ENCODE data around the gene RRP9.

RRP9 gene

DNA sequence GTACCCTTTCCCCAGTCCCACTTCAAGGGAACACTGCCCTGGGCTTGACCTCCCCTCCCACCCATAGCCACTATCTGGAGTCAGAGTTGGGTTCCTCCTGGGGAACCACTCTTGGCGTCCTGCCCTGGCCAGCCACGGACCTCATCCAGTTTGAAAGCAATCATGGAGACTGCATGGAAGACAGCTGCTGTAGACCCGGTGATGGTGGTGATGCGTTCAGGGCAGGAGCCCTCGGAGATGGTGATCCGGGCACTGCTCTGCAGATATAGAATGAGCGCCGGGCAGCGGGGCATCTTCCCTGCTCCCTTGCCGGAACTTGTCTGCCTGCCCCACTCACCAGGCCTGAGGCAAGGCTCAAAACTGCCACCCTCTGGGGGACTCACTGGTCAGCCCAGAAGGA lies 18.7 kb upstream of the RRP9 start:
- H3K4me3 ChIP-seq (replicated peaks; ENCODE audit: low read depth, low read length): no peak overlapping the region
- TF ChIP-seq, protein P1, sequence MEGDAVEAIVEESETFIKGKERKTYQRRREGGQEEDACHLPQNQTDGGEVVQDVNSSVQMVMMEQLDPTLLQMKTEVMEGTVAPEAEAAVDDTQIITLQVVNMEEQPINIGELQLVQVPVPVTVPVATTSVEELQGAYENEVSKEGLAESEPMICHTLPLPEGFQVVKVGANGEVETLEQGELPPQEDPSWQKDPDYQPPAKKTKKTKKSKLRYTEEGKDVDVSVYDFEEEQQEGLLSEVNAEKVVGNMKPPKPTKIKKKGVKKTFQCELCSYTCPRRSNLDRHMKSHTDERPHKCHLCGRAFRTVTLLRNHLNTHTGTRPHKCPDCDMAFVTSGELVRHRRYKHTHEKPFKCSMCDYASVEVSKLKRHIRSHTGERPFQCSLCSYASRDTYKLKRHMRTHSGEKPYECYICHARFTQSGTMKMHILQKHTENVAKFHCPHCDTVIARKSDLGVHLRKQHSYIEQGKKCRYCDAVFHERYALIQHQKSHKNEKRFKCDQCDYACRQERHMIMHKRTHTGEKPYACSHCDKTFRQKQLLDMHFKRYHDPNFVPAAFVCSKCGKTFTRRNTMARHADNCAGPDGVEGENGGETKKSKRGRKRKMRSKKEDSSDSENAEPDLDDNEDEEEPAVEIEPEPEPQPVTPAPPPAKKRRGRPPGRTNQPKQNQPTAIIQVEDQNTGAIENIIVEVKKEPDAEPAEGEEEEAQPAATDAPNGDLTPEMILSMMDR (IDR thresholded peaks at IDR 0.05; ENCODE audit: low read length, missing control alignments): no peak
- no peak for DNase-seq (ENCODE audit: low read depth)

DNA sequence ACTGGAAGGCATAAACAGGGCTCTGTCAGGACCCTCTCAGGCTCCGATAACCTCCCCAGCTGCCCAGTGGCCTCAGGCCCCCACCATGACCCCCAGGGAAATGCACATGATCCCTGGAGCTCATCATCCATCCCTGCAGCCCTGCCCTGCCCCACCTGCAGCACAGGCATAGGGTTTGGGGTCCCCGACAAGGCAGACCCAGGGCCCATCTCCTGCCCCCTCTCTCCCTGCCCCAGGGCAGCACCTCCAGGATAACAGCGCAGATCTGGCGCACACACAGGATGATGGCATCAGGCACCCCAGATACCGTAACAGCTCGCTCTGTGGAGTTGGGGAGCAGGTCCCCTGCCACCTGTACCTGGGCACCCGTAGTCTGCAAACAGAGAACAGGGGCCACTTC lies 17.9 kb upstream of the RRP9 start:
- TF ChIP-seq, protein P1 (IDR thresholded peaks at IDR 0.05; ENCODE audit: low read length, missing control alignments): no peak
- no peak overlapping the region for H3K4me3 ChIP-seq (replicated peaks; ENCODE audit: low read depth, low read length)
- DNase-seq (ENCODE audit: low read depth): no peak

DNA sequence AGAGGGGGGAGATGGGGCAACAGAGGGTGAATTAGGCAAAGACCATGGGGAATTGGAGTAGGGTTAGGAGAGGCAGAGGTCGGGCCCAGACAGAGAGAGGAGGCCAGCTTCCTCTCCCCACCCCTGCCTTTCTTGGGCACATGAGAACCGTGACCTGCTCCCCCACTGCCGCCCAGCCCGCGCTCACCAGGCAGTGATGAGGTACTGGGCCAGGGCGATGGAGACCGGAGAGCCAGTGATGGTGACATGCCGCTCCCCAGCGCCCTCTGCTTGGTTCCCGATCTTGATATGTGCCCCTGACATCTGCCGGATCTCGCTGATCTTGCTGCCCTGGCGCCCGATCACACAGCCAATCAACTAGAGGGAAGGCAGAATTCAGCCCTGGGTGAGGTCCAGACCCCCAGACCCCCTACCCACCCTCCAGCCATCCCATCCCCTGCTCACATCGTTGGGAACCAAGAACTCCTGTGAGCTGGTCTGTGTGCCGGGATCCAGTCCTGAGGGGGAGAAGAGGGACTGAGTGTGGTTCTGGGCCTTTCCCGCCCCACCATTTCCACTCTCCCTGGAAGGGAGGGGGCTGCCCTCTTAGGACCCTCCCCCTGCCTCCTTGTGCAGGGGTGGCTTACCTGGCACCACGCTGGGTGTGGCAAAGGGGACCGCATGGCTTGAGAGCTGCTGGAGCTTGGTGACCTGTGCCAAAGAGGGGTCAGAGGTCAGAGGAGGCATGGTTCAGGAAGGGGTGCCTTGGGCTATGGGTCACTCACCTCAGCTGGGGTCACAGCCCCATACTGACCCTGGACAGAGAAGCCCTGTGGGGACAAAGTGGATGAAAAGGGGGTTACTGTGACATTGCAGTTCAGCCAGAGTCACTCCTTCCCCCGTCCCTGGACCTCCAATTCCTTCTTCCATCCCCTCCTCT lies 17.2 kb upstream of the RRP9 start:
- DNase-seq (ENCODE audit: low read depth): no peak
- TF ChIP-seq, protein P1 (IDR thresholded peaks at IDR 0.05; ENCODE audit: low read length, missing control alignments): no peak
- no peak overlapping the region for H3K4me3 ChIP-seq (replicated peaks; ENCODE audit: low read depth, low read length)

DNA sequence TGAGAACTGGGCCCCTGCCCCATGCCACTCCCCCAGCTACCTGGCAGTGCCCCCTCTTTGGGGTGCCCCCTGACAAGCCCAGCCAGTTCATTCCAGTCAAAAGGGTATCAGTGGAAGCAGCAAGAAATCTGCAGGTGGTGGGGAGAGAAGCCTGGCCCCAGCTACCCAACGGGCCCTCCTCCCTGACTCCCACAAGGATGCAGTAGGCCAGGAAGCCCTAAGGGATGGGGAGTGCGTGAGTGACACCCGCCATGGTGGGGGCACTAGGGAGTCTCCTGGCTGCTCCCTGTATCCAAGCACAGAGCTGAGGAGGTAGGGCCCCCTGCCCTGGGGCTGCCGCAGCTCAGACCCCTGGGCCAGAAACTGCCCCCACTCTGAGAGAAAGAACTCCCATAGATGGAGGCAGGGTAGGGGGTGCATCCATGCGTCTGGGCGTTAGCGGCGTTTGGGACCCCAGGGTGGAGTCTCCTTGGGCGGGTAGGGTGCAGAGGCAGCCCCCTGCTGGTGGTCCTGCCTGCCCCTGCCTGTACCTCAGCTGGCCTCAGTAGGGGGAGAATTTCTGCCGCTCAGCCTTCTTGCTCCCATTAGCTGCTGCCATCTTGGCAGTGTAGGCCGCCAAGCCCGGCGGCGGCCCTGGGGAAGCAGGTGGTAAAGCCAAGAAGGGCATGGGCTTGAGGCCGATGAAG lies 16.0 kb upstream of the RRP9 start:
- no peak overlapping the region for H3K4me3 ChIP-seq (replicated peaks; ENCODE audit: low read depth, low read length)
- TF ChIP-seq, protein P1 (IDR thresholded peaks at IDR 0.05; ENCODE audit: low read length, missing control alignments): no peak
- DNase-seq (ENCODE audit: low read depth): no peak

DNA sequence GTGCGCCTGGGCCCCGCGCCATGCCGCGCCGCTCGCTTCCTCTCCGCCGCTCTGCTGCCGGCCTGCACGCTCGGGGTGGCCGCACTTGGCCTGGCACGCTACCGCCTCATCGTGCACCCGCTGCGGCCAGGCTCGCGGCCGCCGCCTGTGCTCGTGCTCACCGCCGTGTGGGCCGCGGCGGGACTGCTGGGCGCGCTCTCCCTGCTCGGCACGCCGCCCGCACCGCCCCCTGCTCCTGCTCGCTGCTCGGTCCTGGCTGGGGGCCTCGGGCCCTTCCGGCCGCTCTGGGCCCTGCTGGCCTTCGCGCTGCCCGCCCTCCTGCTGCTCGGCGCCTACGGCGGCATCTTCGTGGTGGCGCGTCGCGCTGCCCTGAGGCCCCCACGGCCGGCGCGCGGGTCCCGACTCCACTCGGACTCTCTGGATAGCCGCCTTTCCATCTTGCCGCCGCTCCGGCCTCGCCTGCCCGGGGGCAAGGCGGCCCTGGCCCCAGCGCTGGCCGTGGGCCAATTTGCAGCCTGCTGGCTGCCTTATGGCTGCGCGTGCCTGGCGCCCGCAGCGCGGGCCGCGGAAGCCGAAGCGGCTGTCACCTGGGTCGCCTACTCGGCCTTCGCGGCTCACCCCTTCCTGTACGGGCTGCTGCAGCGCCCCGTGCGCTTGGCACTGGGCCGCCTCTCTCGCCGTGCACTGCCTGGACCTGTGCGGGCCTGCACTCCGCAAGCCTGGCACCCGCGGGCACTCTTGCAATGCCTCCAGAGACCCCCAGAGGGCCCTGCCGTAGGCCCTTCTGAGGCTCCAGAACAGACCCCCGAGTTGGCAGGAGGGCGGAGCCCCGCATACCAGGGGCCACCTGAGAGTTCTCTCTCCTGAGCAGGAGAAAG lies 14.4 kb upstream of the RRP9 start:
- no peak overlapping the region for H3K4me3 ChIP-seq (replicated peaks; ENCODE audit: low read depth, low read length)
- TF ChIP-seq, protein P1 (IDR thresholded peaks at IDR 0.05; ENCODE audit: low read length, missing control alignments): peak; percentile 34
- peak; percentile 52 for DNase-seq (ENCODE audit: low read depth)

DNA sequence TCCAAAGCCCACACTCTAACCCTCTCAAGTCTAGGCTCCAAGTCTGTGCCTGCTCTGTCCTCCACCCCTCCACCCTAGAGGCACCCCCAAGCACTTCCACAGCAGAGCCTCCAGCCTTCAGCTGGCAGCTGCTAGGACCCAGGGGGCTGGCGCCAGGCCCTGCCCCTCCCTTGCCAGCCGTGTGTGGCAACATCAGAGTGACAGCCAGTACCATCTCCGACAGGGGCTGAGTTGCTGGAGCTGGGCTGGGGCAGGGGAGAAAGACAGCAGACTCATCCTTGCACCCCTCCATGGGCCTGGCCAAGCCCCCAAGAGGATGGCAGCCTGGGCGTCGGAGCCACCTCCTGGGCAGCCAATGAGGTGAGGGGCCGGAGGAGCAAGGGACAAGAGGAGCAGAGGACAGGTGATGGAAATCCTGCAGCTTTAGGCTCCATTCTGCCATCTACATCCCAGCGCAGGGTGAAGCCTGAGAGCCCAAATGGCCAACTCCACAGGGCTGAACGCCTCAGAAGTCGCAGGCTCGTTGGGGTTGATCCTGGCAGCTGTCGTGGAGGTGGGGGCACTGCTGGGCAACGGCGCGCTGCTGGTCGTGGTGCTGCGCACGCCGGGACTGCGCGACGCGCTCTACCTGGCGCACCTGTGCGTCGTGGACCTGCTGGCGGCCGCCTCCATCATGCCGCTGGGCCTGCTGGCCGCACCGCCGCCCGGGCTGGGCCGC lies 13.6 kb upstream of the RRP9 start, which contains the start of gene GPR62:
TSS of gene GPR62 (plus strand) at position 207 of the 718 bp plus-strand sequence. CDS start at position 479, 272 bp downstream.
- TF ChIP-seq, protein P1 (IDR thresholded peaks at IDR 0.05; ENCODE audit: low read length, missing control alignments): no peak
- no peak for DNase-seq (ENCODE audit: low read depth)
- no peak within 1 kb of the TSS for H3K4me3 ChIP-seq (replicated peaks; ENCODE audit: low read depth, low read length)
